KOPT-K1 (cell line): Measurements from ENCODE around the gene SCGB3A1.

Experiments
- H3K27ac ChIP-seq: fragments of 200-600 bp; sonication (generic); 2 replicates; pipeline ENCODE4 v1.5.1; 2016; ENCODE audit warnings: antibody characterized with exemption, mild to moderate bottlenecking, low read depth, low read length; ENCODE audit not compliant: poor library complexity, severe bottlenecking
- H3K36me3 ChIP-seq: fragments of 200-600 bp; sonication (generic); 2 replicates; pipeline ENCODE4 v1.5.1; 2017; ENCODE audit warnings: antibody characterized with exemption, mild to moderate bottlenecking, low read length, moderate library complexity; ENCODE audit not compliant: insufficient read depth
- H3K9me3 ChIP-seq: fragments of 200-600 bp; sonication (generic); 2 replicates; pipeline ENCODE4 v1.5.1; 2017; ENCODE audit warnings: antibody characterized with exemption, low read length, mild to moderate bottlenecking; ENCODE audit not compliant: insufficient read depth, poor library complexity, severe bottlenecking

Gene SCGB3A1

DNA sequence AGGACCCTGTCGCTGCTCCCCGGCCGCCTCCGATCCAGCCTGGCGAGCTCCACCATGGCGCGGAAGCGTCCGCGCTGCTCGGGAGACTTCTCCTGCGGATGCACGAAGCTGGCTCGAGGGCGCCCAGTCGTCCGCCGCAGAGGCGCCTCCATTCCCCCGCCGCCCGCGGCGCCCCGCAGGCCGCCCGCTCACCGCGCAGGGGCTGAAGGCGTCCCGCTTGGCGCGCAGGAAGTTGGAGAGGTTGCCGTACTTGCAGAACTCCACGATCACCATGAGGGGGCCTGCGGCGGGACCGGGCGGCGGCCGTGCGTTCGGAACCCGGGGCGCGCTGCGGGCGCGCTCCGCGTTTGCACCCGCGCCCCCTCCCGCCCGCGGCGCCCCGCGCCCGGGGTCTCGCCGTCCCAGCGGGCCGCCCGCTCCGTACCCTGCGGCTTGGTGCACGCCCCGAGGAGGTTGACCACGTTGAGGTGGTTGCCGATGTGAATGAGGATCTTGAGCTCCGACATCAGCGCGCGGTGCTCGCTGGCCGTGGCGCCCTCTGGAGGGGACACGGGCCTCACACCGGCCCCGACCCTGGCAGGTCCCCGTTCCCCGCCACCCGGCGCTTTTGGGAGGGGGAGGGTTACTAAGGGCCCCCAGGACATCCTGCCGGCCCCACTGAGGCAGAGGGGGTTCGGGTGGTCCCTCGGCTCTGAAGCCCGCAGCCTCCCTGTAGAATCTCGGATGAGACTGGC, 27.7 kb upstream of the SCGB3A1 start:
- peak overlapping the region; percentile 61 for H3K27ac ChIP-seq
- no peaks in the 10 kb centered on the region for H3K9me3 ChIP-seq
- no peaks in the 10 kb centered on the region for H3K36me3 ChIP-seq

DNA sequence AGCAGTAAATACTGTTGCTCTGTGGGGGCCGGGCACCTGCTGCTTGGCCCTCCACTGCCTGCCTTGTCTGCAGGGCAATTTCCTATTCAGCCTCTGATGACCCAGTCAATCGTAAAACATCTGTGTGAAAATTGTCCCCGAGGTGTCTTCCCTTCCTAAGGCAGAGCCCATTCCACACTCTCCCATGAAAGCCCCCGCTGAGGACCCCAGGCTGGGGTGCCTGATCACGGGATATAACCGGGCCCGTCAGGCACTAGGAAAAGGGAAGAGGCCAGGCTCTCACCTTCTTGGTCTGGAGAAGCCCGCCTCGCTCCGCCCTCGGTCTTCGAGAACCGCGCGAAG, 27.2 kb upstream of the SCGB3A1 start:
- Histone ChIP-seq H3K9me3 (no peaks in the 10 kb centered on the region), H3K36me3 (no peaks in the 10 kb centered on the region), H3K27ac (peak overlapping the region; percentile 61)

DNA sequence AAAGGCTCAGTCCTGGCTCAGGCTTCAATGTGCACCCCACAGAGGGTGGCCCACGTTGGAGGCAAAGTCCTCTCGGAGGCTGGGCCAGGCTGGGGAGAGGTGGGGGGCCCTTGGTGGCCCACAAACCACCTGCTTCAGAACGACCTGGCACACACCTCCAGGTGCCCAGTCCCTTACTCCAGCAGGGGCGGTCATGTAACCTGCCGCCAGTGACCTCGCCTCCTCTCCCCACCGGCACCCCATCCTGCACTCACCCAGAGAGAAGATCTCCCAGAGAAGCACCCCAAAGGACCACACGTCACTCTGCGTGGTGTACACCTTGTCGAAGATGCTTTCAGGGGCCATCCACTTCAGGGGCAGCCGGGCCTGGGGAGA, 22.5 kb upstream of the SCGB3A1 start:
- H3K36me3 ChIP-seq = no peaks in the 10 kb centered on the region; the same call in 1 of the 2 replicates
- no peaks in the 10 kb centered on the region for H3K9me3 ChIP-seq
- no peak overlapping the region for H3K27ac ChIP-seq

DNA sequence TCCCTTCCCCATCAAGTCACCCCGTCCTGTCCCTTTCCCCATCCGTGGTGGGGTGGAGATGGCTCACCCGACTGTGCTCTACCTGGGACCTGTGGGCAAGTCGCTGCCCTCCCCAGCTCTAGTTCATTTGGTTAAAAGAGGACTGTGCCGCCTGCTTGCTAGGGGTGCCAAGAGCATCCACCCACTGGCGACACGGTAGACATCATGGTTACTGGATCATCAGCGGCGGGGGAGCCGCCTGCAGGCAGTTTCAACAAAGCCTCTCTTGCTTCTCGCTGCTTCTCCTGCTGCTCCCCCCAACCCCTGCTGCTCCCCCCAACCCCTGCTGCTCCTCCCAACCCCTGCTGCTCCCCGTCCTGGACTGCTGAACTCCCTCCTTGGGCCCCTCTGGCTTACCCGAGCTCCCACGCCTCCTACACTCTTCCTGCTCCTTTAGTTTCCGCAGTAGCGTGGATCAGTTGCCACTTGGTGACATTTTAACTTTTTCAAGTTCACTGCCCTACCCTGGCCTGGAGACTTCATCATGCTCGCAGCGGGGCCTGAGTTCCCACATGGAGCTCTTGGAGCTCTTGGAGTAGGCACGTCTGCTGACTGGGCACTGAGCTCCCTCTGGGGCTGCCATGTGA, 22.0 kb upstream of the SCGB3A1 start:
- no peaks in the 10 kb centered on the region; the same call in 1 of the 2 replicates for H3K36me3 ChIP-seq
- no peak overlapping the region for H3K27ac ChIP-seq
- no peaks in the 10 kb centered on the region for H3K9me3 ChIP-seq

DNA sequence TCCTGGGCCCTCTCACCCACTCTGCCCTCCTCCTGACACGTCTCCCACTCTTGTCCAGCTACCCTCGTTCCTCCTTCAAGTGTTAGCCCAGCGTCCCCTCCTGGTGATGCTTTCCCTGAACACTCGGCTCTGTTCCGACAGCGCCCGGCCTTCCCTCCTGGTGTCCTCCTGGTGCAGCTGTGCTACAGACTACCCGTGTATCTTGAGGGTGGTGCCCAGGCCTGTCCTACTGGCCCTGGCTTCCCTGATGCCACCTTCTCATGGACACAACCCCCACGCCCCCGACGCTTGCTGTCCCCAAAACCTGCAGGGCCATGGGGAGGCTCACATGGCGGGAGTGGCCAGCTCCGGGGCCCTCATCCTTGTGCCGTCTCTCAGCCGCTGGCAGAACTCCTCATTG, 21.4 kb upstream of the SCGB3A1 start:
- no peaks in the 10 kb centered on the region; the same call in 1 of the 2 replicates for H3K36me3 ChIP-seq
- H3K27ac ChIP-seq = no peak overlapping the region
- no peaks in the 10 kb centered on the region for H3K9me3 ChIP-seq

DNA sequence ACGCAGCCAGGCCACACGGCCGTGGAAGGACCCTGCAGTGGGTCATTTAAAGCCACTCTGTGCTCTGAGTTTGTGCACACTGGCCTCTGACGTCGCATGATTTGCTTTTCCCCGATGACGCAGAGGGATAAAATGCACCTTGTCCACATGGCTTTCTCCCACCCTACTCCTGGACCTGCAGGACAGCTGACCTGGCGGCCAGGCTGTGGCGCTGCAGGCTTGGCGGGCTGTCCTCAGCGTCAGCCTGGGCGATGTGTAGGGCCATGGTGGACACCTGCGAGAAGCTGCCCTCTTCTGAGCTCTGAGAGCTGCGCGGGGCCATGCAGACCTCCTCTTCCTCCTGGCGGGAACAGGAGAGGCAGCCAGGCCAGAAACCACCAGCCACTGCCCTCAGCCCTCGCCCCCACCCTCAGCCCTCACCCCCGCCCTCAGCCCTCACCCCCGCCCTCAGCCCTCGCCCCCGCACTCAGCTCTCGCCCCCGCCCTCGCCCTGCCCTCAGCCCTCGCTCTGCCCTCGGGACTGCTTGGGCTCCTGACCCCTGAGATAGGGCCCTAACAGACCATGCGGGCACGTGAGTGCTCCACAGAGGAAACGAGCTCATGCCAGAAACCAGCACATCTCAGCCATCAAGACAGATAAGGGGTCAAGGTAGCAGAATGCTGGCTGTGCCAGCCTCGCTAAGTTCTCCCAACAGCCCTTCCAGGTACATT, 20.0 kb upstream of the SCGB3A1 start:
- Histone ChIP-seq H3K9me3 (no peaks in the 10 kb centered on the region), H3K36me3 (no peaks in the 10 kb centered on the region; the same call in 1 of the 2 replicates), H3K27ac (no peak overlapping the region)

DNA sequence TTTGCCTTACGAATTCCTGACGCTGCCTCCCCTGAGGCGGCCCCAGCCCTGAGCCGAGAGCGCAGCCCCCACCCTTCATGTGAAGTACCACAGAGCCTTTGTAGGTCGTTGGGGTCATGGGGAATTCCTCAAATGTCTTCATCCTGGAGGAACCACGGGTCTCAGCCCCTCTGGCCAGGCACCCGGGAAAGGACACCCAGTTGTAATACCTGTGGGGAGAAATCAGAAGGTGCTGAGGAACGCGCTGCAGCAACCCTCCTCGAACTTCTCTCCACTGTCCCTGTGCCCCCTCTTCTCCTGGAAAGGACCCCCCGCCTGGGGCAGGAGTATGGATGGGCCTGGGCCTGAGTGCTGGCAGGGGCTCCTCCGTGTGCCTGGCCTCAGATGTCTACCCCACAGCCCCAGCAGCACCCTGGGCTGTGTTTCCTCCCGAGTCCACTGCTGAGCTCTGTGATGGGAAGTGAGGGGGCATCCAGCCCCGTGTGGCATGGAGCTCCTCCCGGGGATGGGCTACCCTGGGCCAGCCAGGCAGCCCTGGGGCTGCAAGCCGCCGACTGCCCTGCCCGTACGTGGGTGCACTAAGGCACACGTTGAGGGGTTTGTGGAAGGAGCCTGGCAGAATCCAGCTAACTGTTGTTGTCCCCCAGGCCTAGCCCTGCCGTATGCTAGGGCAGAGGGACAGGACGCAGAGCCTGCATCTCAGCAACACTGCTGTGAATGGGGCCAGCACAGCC, 18.7 kb upstream of the SCGB3A1 start:
- Histone ChIP-seq H3K36me3 (no peaks in the 10 kb centered on the region; the same call in 1 of the 2 replicates), H3K9me3 (no peaks in the 10 kb centered on the region), H3K27ac (no peak overlapping the region)

DNA sequence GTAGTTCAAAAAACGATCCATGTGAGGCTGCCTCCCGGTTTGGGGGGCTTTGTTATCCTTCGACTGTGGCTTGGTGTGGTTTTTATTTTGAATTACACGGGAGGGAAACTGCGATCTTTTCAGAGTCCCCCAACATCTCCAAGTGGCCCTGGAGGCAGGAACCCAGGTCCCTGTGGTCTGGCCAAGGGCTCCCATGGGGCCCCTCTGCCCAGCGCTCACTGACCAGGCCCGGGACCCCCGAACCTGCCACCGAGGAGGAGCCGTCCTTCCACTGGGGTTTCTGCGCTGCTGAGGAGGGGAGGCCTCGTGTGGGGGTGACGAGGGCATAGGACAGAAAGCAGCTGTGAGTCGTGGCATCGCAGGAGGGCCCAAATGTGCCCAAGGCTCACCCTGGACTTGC, 18.1 kb upstream of the SCGB3A1 start:
- Histone ChIP-seq H3K36me3 (no peaks in the 10 kb centered on the region; the same call in 1 of the 2 replicates), H3K27ac (no peak overlapping the region), H3K9me3 (no peaks in the 10 kb centered on the region)

DNA sequence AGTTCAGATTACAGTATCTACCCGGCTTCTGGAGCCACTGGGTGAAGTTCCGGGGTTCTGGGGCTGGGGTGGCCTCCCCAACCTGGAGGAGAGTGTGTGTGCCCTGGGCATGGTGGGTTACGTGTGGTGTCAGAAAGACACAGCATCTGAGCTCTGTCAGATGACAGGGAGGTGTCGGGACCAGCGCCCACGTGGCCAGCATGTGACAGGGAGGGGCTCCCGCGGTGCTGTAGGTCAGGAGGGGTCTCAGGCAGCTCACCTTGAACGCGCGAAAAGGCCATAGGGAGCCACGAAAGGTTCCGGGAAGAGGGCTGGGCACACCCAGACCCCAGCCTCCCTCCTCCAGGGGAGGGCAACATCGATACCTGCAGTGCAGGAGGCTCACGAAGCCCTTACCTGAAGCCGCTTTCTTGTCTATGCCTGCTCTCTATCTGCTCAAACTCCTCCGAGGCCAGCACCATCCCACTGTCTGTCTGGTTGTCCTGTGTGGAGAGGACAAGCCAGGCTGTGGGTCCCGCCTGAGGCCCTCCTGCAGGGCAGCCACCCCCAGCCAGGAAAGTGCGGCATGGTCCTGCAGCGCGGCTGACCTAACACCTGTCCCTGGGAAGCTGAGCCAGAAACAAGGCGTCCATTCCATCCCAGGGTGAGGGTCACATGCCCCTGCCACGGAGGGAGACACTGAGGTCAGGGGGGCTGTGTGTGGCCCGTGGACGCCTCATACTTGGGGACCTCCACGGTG, 17.4 kb upstream of the SCGB3A1 start:
- Histone ChIP-seq H3K36me3 (no peaks in the 10 kb centered on the region; the same call in 1 of the 2 replicates), H3K27ac (no peak overlapping the region), H3K9me3 (no peaks in the 10 kb centered on the region)

DNA sequence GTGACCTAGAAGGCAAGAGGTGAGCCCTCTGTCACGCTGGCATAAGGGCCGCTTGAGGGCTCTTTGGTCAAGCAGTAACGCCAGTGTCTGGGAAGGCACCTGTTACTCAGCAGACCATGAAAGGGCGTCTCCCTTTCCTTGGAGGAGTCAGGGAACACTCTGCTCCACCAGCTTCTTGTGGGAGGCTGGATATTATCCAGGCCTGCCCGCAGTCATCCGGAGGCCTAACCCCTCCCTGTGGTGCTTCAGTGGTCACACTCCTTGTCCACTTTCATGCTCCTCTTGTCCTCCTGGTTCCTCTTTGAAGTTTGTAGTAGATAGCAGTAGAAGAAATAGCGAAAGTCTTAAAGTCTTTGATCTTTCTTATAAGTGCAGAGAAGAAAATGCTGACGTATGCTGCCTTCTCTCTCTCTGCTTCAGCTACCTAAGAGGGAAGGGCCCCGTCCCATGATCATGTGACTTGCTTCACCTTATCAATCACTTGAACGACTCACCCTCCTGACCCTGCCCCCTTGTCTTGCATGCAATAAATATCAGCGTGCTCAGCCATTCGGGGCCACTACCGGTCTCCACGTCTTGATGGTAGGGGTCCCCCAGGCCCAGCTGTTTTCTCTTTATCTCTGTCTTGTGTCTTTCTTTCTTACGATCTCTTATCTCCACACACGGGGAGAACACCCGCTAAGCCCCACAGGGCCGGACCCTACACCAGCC, 16.7 kb upstream of the SCGB3A1 start:
- no peaks in the 10 kb centered on the region; the same call in 1 of the 2 replicates for H3K36me3 ChIP-seq
- H3K9me3 ChIP-seq = no peaks in the 10 kb centered on the region
- no peak overlapping the region for H3K27ac ChIP-seq

DNA sequence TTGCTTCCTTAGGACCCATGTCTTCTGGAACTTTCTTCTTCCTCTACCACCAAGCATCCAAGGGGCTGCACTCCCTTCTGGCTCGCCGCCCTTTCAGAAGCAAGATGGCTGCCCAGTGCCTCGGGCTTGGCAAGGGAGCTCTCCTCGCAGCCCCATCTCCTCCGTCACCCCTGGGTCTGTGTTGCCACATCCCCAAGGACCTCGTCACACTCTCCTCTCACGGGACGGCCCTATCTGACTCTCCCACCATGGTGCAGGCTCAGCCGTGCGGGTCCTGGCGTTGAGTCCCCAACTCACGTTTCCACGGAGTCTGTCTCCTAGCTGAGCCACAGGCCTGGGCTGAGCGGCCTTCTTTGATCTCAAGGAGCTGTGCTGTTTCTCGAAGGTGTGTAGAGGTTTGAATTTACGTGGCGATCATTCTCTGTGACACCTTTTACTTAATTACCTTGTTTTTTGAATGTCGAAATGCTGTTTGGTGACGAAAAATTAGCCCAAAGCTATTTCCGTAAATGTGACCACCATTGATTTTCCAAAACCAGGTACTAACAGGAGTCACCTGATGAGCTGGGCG, 15.0 kb upstream of the SCGB3A1 start:
- Histone ChIP-seq H3K27ac (peak overlapping the region; percentile 44), H3K36me3 (no peaks in the 10 kb centered on the region), H3K9me3 (no peaks in the 10 kb centered on the region)

DNA sequence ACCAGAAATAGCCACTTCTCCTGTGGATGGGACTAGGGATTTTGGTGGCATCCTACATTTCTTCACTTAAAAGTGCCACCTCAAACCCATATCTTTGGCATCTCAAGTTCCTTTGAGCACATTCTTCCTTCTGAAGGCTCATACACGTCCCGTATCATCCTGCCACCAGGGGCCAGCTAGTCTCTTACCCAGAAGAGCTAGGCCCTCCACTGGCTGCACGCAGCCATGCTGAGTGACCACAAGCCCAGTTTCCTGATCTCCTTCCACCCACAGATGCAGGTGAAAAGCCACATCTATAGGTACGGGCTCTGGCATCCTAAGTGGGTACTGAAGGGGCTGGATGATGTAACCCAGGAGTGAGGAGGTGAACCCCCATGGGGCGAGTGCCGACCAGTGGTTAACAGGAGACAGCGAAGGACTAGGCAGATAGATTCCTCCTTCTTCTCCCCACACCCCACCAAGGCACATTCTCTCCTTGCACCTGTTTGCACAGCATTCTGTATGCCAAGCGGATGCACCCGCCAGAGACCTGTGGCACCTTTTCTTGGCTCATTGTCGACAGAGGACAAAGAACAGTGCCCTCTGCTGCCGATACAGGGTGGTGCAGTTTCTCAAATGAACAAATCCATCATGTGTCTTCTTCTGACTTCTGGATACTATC, 14.4 kb upstream of the SCGB3A1 start:
- Histone ChIP-seq H3K27ac (peak overlapping the region; percentile 44), H3K36me3 (no peaks in the 10 kb centered on the region), H3K9me3 (no peaks in the 10 kb centered on the region)

DNA sequence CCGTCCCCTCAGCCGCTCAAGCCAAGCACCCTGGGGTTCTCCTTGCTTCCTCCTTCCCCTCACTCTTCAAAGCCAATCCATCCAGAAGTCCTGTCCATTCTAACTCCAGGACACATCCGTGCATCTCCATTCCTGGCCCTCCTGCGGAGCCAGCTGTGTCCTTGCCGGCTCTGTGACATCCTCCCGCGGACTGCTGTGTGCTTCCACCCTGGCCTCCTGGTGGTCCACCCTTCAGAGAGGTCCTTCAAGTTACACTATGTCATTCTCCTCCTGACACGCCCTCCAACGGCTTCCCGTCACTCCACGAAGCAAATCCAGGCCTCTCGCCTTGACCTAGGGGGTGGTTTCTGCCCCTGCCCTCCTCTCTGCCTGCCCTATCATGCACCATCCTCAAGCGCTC, 13.0 kb upstream of the SCGB3A1 start:
- Histone ChIP-seq H3K36me3 (no peaks in the 10 kb centered on the region), H3K27ac (no peak overlapping the region), H3K9me3 (no peaks in the 10 kb centered on the region)
